Measurements from ENCODE around the gene GBP3.
"Not testable (repeated sequence)": the region's sequence is repeated elsewhere in the genome, so short reads cannot be mapped to it uniquely, and the experiment has no call there.

The GBP3 gene

DNA sequence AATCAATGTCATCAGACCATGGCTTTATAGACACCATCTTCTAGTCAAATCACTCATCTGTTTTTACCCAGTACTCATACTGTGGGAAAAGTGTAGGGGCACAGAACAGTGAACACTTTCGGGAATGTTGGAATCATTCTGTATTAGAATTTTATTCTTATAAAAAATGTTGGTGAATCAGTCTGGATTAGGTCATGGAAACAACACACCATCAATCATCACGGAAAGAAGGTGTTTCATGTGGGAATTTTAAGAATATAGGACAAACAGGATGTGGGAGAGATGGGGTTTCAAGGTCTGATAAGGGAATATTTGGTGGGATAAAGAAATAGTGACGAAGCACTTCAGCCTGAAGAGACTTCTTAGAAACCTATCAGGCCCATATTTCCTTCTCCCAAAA lies 25.1 kb upstream of the GBP3 start:
- H3K9me2 ChIP-seq (ENCODE audit: low read depth, low read length), result no peaks in the 10 kb centered on the region
- no peaks in the 10 kb centered on the region for H3F3A ChIP-seq (ENCODE audit: insufficient read depth, low read length)
- H3K27ac ChIP-seq (ENCODE audit: low read depth, low read length, poor library complexity, severe bottlenecking), result no peak overlapping the region
- no peaks in the 10 kb centered on the region for H3K36me3 ChIP-seq (ENCODE audit: insufficient read depth, low read length)
- no peaks in the 10 kb centered on the region for H3K4me1 ChIP-seq (ENCODE audit: insufficient read depth, low read length, severe bottlenecking)
- no peaks in the 10 kb centered on the region for H3K27me3 ChIP-seq (ENCODE audit: insufficient read depth, low read length)
- no peaks in the 10 kb centered on the region for H3K79me2 ChIP-seq (ENCODE audit: insufficient read depth, low read length)
- no peaks in the 10 kb centered on the region for H4K20me1 ChIP-seq (ENCODE audit: insufficient read depth, low read length)
- H2AFZ ChIP-seq (ENCODE audit: low read length), result no peak overlapping the region
- H3K4me2 ChIP-seq (ENCODE audit: low read length), result no peak overlapping the region
- no peak for TF ChIP-seq EZH2 (IDR thresholded peaks at IDR 0.05; ENCODE audit: borderline replicate concordance, low read length)
- TF ChIP-seq, protein P1, sequence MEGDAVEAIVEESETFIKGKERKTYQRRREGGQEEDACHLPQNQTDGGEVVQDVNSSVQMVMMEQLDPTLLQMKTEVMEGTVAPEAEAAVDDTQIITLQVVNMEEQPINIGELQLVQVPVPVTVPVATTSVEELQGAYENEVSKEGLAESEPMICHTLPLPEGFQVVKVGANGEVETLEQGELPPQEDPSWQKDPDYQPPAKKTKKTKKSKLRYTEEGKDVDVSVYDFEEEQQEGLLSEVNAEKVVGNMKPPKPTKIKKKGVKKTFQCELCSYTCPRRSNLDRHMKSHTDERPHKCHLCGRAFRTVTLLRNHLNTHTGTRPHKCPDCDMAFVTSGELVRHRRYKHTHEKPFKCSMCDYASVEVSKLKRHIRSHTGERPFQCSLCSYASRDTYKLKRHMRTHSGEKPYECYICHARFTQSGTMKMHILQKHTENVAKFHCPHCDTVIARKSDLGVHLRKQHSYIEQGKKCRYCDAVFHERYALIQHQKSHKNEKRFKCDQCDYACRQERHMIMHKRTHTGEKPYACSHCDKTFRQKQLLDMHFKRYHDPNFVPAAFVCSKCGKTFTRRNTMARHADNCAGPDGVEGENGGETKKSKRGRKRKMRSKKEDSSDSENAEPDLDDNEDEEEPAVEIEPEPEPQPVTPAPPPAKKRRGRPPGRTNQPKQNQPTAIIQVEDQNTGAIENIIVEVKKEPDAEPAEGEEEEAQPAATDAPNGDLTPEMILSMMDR (IDR thresholded peaks at IDR 0.05; ENCODE audit: low read length), result no peak
- H3K4me3 ChIP-seq (ENCODE audit: low read depth, low read length, poor library complexity, severe bottlenecking), result no peak overlapping the region
- no peak overlapping the region for H3K9ac ChIP-seq (ENCODE audit: low read length)
- H3K9me3 ChIP-seq (ENCODE audit: low read length), result no peaks in the 10 kb centered on the region

DNA sequence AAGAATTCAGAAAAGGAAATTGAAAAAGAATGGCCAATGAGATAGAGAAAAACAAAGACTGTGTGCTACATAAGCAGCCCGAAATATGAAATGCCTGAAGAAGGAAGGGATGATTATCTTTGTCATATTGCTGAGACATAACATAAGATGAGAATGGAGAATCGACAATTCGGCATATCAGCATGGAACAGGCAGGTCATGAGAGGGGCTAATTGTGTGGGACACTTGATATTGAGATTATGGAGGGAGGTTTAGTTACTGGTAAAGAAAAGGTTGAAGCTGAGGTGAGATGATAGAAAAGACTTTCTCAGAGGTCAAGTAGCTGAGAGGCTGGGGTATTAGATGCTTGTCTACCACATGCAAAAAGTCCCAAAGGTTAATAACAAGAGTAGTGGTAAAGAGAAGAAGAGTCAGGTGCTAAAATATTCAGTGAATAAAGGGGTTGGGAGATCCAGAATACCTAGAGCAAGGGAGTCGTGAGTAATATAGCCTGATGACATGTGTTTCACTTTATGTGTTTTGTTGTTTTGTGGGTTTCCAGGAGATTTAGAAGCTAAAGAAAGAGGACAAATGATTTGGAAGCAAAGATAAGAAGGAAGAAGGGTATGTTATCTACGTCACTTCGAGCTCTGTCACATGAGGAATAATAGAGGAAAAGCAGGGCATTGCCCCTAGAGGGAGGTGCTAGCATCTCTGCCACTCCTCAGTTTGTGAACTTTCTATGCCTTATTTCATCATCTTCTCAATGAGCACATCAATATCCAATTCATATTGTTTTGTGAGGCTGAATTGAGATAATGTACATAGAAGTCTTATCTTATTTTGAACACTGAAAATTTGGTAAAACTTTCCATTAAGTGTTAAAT lies 23.9 kb upstream of the GBP3 start:
- not testable (repeated sequence) for H2AFZ ChIP-seq (ENCODE audit: low read length); H3K27ac ChIP-seq (ENCODE audit: low read depth, low read length, poor library complexity, severe bottlenecking); H3K36me3 ChIP-seq (ENCODE audit: insufficient read depth, low read length); H3K9me3 ChIP-seq (ENCODE audit: low read length); H3K9ac ChIP-seq (ENCODE audit: low read length); H3K4me2 ChIP-seq (ENCODE audit: low read length); H4K20me1 ChIP-seq (ENCODE audit: insufficient read depth, low read length); H3K27me3 ChIP-seq (ENCODE audit: insufficient read depth, low read length); H3F3A ChIP-seq (ENCODE audit: insufficient read depth, low read length); H3K79me2 ChIP-seq (ENCODE audit: insufficient read depth, low read length); H3K4me1 ChIP-seq (ENCODE audit: insufficient read depth, low read length, severe bottlenecking); H3K4me3 ChIP-seq (ENCODE audit: low read depth, low read length, poor library complexity, severe bottlenecking); H3K9me2 ChIP-seq (ENCODE audit: low read depth, low read length)

DNA sequence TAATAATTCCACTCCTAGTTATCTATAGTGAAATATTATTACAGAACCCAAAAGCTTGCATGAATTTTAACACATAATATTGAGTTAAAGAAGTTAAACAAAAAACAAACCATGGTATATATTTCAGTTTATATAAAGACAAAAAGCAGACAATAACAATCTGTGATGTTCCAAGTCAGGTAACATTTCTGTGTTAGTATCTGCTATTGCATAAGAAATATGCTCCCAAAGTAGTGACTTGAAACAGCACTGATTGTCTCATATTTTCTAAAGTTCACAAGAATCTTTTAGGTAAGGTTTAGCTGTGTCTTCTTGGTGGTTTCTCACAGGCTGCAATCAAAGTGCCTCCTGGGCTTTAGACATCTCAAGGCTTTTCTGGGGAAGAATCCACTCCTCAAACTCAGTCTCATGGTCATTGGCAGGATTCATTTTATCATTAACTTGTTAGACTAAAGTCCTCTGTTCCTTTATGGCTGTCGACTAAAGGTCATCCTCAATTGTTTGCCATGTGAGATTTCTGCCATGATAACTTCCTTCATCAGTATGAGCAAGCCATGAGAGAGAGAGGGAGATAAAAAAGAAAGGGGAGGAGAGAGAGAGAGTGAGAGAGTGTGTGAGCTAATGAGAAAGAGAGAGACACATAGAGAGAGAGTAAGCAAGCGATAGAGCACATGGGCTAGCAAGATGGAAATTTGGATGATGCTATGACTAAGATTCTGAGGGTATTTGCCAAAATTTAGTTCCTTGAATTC lies 22.5 kb upstream of the GBP3 start:
- H2AFZ ChIP-seq (ENCODE audit: low read length), result no peak overlapping the region
- no peaks in the 10 kb centered on the region for H3K79me2 ChIP-seq (ENCODE audit: insufficient read depth, low read length)
- no peak for TF ChIP-seq EZH2 (IDR thresholded peaks at IDR 0.05; ENCODE audit: borderline replicate concordance, low read length)
- TF ChIP-seq, protein P1 (IDR thresholded peaks at IDR 0.05; ENCODE audit: low read length), result no peak
- H4K20me1 ChIP-seq (ENCODE audit: insufficient read depth, low read length), result no peaks in the 10 kb centered on the region
- H3K9me2 ChIP-seq (ENCODE audit: low read depth, low read length), result no peaks in the 10 kb centered on the region
- H3K9me3 ChIP-seq (ENCODE audit: low read length), result no peaks in the 10 kb centered on the region
- no peaks in the 10 kb centered on the region for H3K27me3 ChIP-seq (ENCODE audit: insufficient read depth, low read length)
- H3K4me3 ChIP-seq (ENCODE audit: low read depth, low read length, poor library complexity, severe bottlenecking), result no peak overlapping the region
- no peak overlapping the region for H3K9ac ChIP-seq (ENCODE audit: low read length)
- H3K36me3 ChIP-seq (ENCODE audit: insufficient read depth, low read length), result no peaks in the 10 kb centered on the region
- H3K27ac ChIP-seq (ENCODE audit: low read depth, low read length, poor library complexity, severe bottlenecking), result no peak overlapping the region
- H3F3A ChIP-seq (ENCODE audit: insufficient read depth, low read length), result no peaks in the 10 kb centered on the region
- H3K4me1 ChIP-seq (ENCODE audit: insufficient read depth, low read length, severe bottlenecking), result no peaks in the 10 kb centered on the region
- no peak overlapping the region for H3K4me2 ChIP-seq (ENCODE audit: low read length)

Data from OCI-LY1 (cell line).